ENCODE data around the gene NEBL.

NEBL gene

GRCh38 chr10:20760460-20760859 lies 136.7 kb downstream of the NEBL start:
- TF ChIP-seq, protein P1, sequence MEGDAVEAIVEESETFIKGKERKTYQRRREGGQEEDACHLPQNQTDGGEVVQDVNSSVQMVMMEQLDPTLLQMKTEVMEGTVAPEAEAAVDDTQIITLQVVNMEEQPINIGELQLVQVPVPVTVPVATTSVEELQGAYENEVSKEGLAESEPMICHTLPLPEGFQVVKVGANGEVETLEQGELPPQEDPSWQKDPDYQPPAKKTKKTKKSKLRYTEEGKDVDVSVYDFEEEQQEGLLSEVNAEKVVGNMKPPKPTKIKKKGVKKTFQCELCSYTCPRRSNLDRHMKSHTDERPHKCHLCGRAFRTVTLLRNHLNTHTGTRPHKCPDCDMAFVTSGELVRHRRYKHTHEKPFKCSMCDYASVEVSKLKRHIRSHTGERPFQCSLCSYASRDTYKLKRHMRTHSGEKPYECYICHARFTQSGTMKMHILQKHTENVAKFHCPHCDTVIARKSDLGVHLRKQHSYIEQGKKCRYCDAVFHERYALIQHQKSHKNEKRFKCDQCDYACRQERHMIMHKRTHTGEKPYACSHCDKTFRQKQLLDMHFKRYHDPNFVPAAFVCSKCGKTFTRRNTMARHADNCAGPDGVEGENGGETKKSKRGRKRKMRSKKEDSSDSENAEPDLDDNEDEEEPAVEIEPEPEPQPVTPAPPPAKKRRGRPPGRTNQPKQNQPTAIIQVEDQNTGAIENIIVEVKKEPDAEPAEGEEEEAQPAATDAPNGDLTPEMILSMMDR (IDR thresholded peaks at IDR 0.05; ENCODE audit: insufficient read depth, low read length, poor library complexity, severe bottlenecking): no peak
- Histone ChIP-seq H3K36me3 (ENCODE audit: control insufficient read depth, insufficient read depth, low read length) (no peaks in the 10 kb centered on the region), H3K4me3 (replicated peaks; ENCODE audit: low read depth, low read length) (no peak overlapping the region), H3K27me3 (replicated peaks; ENCODE audit: control insufficient read depth, insufficient read depth, low read length) (no peaks in the 10 kb centered on the region)
- DNase-seq (ENCODE audit: extremely low read depth, insufficient read length): no peak

GRCh38 chr10:20748551-20748950 lies 148.6 kb downstream of the NEBL start:
- no peaks in the 10 kb centered on the region for H3K27me3 ChIP-seq (replicated peaks; ENCODE audit: control insufficient read depth, insufficient read depth, low read length)
- H3K4me3 ChIP-seq (replicated peaks; ENCODE audit: low read depth, low read length): no peak overlapping the region
- H3K36me3 ChIP-seq (ENCODE audit: control insufficient read depth, insufficient read depth, low read length): no peaks in the 10 kb centered on the region
- DNase-seq (ENCODE audit: extremely low read depth, insufficient read length): no peak
- TF ChIP-seq, protein P1 (IDR thresholded peaks at IDR 0.05; ENCODE audit: insufficient read depth, low read length, poor library complexity, severe bottlenecking): no peak

DNA sequence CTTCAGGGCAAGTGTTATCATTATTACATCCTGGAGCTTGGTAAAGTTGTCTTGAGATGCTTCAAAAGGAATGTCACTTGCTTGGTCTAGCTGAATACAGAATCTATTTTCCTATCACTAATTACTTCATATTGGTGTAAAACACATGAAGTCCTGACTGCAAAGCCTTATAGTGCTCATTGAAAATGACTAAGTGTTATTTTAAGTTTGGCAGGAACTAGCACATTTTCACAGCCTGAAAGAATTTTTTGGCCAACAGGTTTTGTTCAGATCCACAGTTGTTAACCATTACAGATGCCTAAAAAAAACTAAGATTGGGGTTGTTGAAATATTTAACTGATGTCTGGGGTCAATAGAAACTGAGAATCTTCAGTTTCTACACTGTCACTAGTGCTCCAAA lies 149.3 kb downstream of the NEBL start:
- TF ChIP-seq, protein P1 (IDR thresholded peaks at IDR 0.05; ENCODE audit: insufficient read depth, low read length, poor library complexity, severe bottlenecking): no peak

DNA sequence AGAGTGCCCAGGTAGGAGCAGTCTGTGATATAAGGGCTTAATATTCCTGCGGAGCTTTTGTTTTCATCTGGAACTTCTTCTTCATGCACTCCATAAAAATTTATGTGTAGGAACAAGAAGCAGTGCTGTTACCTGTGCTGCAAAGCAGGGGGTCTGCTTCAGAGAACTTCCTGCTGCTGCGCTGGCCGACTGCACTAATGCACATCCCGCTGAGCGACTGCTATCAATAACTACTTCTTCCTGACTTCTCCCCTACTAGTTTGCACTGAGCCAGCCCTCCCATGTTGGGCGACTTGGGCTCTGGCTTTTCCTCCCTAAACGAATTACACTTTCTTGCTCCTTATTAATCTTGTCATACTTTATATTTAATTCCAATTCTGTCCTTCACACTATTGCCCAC lies 150.3 kb downstream of the NEBL start:
- Histone ChIP-seq H3K4me3 (replicated peaks; ENCODE audit: low read depth, low read length) (no peak overlapping the region), H3K27me3 (replicated peaks; ENCODE audit: control insufficient read depth, insufficient read depth, low read length) (no peaks in the 10 kb centered on the region), H3K36me3 (ENCODE audit: control insufficient read depth, insufficient read depth, low read length) (no peaks in the 10 kb centered on the region)
- DNase-seq (ENCODE audit: extremely low read depth, insufficient read length): no peak
- TF ChIP-seq, protein P1 (IDR thresholded peaks at IDR 0.05; ENCODE audit: insufficient read depth, low read length, poor library complexity, severe bottlenecking): no peak

More for the DNA sequence above, 149.3 kb downstream of the NEBL start:
- Histone ChIP-seq H3K36me3 (ENCODE audit: control insufficient read depth, insufficient read depth, low read length) (no peaks in the 10 kb centered on the region), H3K27me3 (replicated peaks; ENCODE audit: control insufficient read depth, insufficient read depth, low read length) (no peaks in the 10 kb centered on the region), H3K4me3 (replicated peaks; ENCODE audit: low read depth, low read length) (no peak overlapping the region)
- no peak for DNase-seq (ENCODE audit: extremely low read depth, insufficient read length)

DNA sequence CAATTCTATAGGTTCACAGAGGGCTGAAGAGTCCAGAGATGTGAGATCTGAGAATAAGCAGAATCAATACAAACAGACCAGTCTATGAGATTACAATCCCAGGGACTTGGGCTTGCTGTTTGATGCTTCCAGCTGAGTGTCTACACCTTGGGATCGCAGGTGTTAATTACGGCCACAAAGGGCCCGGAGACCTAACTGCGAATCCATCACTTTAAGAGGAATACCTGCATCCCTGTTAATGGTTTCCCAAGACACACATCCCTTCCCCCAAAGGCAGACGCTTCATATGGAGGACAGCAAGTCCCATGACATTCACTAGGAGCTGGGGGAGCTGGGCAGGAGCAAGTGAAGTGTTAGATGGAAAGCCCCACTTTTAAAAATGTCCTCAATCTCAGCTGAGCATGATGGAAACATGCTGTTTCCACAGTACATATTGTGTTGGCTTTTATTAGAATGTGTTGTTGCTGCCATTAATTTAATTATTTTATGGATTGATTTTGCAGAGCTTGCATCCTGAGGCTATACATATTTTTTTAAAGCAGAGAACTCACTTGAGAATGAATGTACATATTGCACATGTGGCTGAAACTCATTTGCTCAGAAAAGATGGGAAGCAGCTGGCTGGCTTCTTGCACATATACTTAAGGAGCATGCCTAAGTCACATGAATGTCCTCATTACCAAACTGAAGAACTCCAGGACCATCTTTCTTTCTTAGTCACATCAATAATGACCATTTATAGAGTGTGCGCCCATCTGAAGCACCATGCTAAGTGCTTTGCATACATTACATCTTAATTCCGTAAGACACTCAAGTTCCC lies 151.3 kb downstream of the NEBL start:
- TF ChIP-seq, protein P1 (IDR thresholded peaks at IDR 0.05; ENCODE audit: insufficient read depth, low read length, poor library complexity, severe bottlenecking): no peak
- no peak for DNase-seq (ENCODE audit: extremely low read depth, insufficient read length)
- Histone ChIP-seq H3K4me3 (replicated peaks; ENCODE audit: low read depth, low read length) (no peak overlapping the region), H3K36me3 (ENCODE audit: control insufficient read depth, insufficient read depth, low read length) (no peaks in the 10 kb centered on the region), H3K27me3 (replicated peaks; ENCODE audit: control insufficient read depth, insufficient read depth, low read length) (no peaks in the 10 kb centered on the region)

Measured in GM06990 (cell line).